ENCODE measurements around the gene SELE. TPM values are rescaled to one million over a fixed set of nuclear protein-coding genes. Genes with fewer than 3 reads are reported as not detected.

Gene SELE
- total and polyA plus RNA-seq, 2 experiments from 2014 or later: not detected

- no peak for TF ChIP-seq EZH2 (IDR thresholded peaks at IDR 0.05; ENCODE audit: insufficient read depth, poor library complexity, severe bottlenecking)
- no peak for TF ChIP-seq EZH2phosphoT487 (IDR thresholded peaks at IDR 0.05; ENCODE audit: insufficient read depth, low read depth)
- no peak overlapping the region for H2AFZ ChIP-seq
- no peaks in the 10 kb centered on the region for H3K9me3 ChIP-seq (ENCODE audit: low read depth)
- no peaks in the 10 kb centered on the region for H3K9me2 ChIP-seq (ENCODE audit: insufficient read depth)
- H3K36me3 ChIP-seq (ENCODE audit: low read depth): no peaks in the 10 kb centered on the region
- H3K4me2 ChIP-seq (ENCODE audit: unreplicated experiment): no peak overlapping the region
- no peaks in the 10 kb centered on the region for H3F3A ChIP-seq (ENCODE audit: insufficient read depth)
- DNase-seq: no peak
- no peak overlapping the region for H3K4me3 ChIP-seq
- H3K27me3 ChIP-seq (replicated peaks; ENCODE audit: insufficient read depth): peaks cover 18% of the 10 kb centered on the region
- 29 to 33% methylated on average over 2 of the region's 2 CpGs for WGBS, 2 experiments (ENCODE audit: low coverage in 1 of 2, low lambda C conversion rate in 2 of 2, missing lambda C conversion rate in 2 of 2)
- no peaks in the 10 kb centered on the region for H4K20me1 ChIP-seq (ENCODE audit: insufficient read depth)
- no peak overlapping the region for H3K27ac ChIP-seq
- H3K79me2 ChIP-seq (ENCODE audit: insufficient read depth): no peaks in the 10 kb centered on the region
- no peak overlapping the region for H3K9ac ChIP-seq
- H3K4me1 ChIP-seq (ENCODE audit: insufficient read depth): no peaks in the 10 kb centered on the region
- in situ Hi-C loops (cut with MboI): no loop called here
These were observed 32.4 kb downstream of the SELE start for GRCh38 chr1:169701261-169702005.

GRCh38 chr1:169699707-169700106 lies 34.2 kb downstream of the SELE start:
- H4K20me1 ChIP-seq (ENCODE audit: insufficient read depth): no peaks in the 10 kb centered on the region
- no peak overlapping the region for H3K4me2 ChIP-seq (ENCODE audit: unreplicated experiment)
- H3K27ac ChIP-seq: no peak overlapping the region
- no peak for DNase-seq
- no peaks in the 10 kb centered on the region for H3K79me2 ChIP-seq (ENCODE audit: insufficient read depth)
- no peaks in the 10 kb centered on the region for H3K9me3 ChIP-seq (ENCODE audit: low read depth)
- no peak overlapping the region for H3K4me3 ChIP-seq
- H3K9me2 ChIP-seq (ENCODE audit: insufficient read depth): no peaks in the 10 kb centered on the region
- peaks cover 6% of the 10 kb centered on the region; the same call in 1 of the 2 replicates for H3K27me3 ChIP-seq (replicated peaks; ENCODE audit: insufficient read depth)
- no peak overlapping the region for H2AFZ ChIP-seq
- H3K9ac ChIP-seq: no peak overlapping the region
- WGBS, 2 experiments (ENCODE audit: low coverage in 1 of 2, low lambda C conversion rate in 2 of 2, missing lambda C conversion rate in 2 of 2): 44 to 48% methylated on average over 3 of the region's 3 CpGs
- H3K4me1 ChIP-seq (ENCODE audit: insufficient read depth): no peaks in the 10 kb centered on the region
- in situ Hi-C loops (cut with MboI): no loop called here
- H3K36me3 ChIP-seq (ENCODE audit: low read depth): no peaks in the 10 kb centered on the region
- TF ChIP-seq EZH2 (IDR thresholded peaks at IDR 0.05; ENCODE audit: insufficient read depth, poor library complexity, severe bottlenecking) (no peak), EZH2phosphoT487 (IDR thresholded peaks at IDR 0.05; ENCODE audit: insufficient read depth, low read depth) (no peak)
- no peaks in the 10 kb centered on the region for H3F3A ChIP-seq (ENCODE audit: insufficient read depth)

- H3K27me3 ChIP-seq (replicated peaks; ENCODE audit: insufficient read depth): peaks cover 6% of the 10 kb centered on the region; the same call in 1 of the 2 replicates
- no peaks in the 10 kb centered on the region for H3K9me3 ChIP-seq (ENCODE audit: low read depth)
- no peak overlapping the region for H2AFZ ChIP-seq
- WGBS, 2 experiments (ENCODE audit: low coverage in 1 of 2, low lambda C conversion rate in 2 of 2, missing lambda C conversion rate in 2 of 2): 54 to 62% methylated on average over 3 of the region's 3 CpGs
- no peaks in the 10 kb centered on the region for H3K36me3 ChIP-seq (ENCODE audit: low read depth)
- TF ChIP-seq EZH2phosphoT487 (IDR thresholded peaks at IDR 0.05; ENCODE audit: insufficient read depth, low read depth): no peak
- TF ChIP-seq EZH2 (IDR thresholded peaks at IDR 0.05; ENCODE audit: insufficient read depth, poor library complexity, severe bottlenecking): no peak
- no peak overlapping the region for H3K9ac ChIP-seq
- H3K4me2 ChIP-seq (ENCODE audit: unreplicated experiment): no peak overlapping the region
- no peak overlapping the region for H3K27ac ChIP-seq
- in situ Hi-C loops (cut with MboI): no loop called here
- H4K20me1 ChIP-seq (ENCODE audit: insufficient read depth): no peaks in the 10 kb centered on the region
- H3K4me3 ChIP-seq: no peak overlapping the region
- H3K79me2 ChIP-seq (ENCODE audit: insufficient read depth): no peaks in the 10 kb centered on the region
- no peaks in the 10 kb centered on the region for H3K9me2 ChIP-seq (ENCODE audit: insufficient read depth)
- H3K4me1 ChIP-seq (ENCODE audit: insufficient read depth): no peaks in the 10 kb centered on the region
- no peaks in the 10 kb centered on the region for H3F3A ChIP-seq (ENCODE audit: insufficient read depth)
- DNase-seq: no peak
These were observed 34.9 kb downstream of the SELE start for GRCh38 chr1:169698976-169699375.

GRCh38 chr1:169697755-169698154 lies 36.1 kb downstream of the SELE start:
- no peak overlapping the region for H3K9ac ChIP-seq
- TF ChIP-seq EZH2 (IDR thresholded peaks at IDR 0.05; ENCODE audit: insufficient read depth, poor library complexity, severe bottlenecking) (no peak), EZH2phosphoT487 (IDR thresholded peaks at IDR 0.05; ENCODE audit: insufficient read depth, low read depth) (no peak)
- no peak for DNase-seq
- no peaks in the 10 kb centered on the region for H3K36me3 ChIP-seq (ENCODE audit: low read depth)
- H2AFZ ChIP-seq: no peak overlapping the region
- H3K4me3 ChIP-seq: no peak overlapping the region
- H3K4me1 ChIP-seq (ENCODE audit: insufficient read depth): no peaks in the 10 kb centered on the region
- 29 to 53% methylated on average over 1 of the region's 1 CpG for WGBS, 2 experiments (ENCODE audit: low coverage in 1 of 2, low lambda C conversion rate in 2 of 2, missing lambda C conversion rate in 2 of 2)
- no peak overlapping the region for H3K27ac ChIP-seq
- no peaks in the 10 kb centered on the region for H3F3A ChIP-seq (ENCODE audit: insufficient read depth)
- H3K9me3 ChIP-seq (ENCODE audit: low read depth): no peaks in the 10 kb centered on the region
- H4K20me1 ChIP-seq (ENCODE audit: insufficient read depth): no peaks in the 10 kb centered on the region
- H3K79me2 ChIP-seq (ENCODE audit: insufficient read depth): no peaks in the 10 kb centered on the region
- H3K9me2 ChIP-seq (ENCODE audit: insufficient read depth): no peaks in the 10 kb centered on the region
- no peak overlapping the region for H3K4me2 ChIP-seq (ENCODE audit: unreplicated experiment)
- in situ Hi-C loops (cut with MboI): no loop called here
- peaks cover 6% of the 10 kb centered on the region; the same call in 1 of the 2 replicates for H3K27me3 ChIP-seq (replicated peaks; ENCODE audit: insufficient read depth)
